GM12872 (cell line): ENCODE results near the gene SCFD2.

Experiments used
- CTCF ChIP-seq: IDR thresholded peaks from 3 replicates; pipeline ENCODE4 v1.5.1; 2011; ENCODE audit warnings: low read depth, mild to moderate bottlenecking, low read length, moderate library complexity; ENCODE audit not compliant: insufficient read depth

Gene SCFD2

GRCh38 chr4:53003959-53004358 lies 361.9 kb downstream of the SCFD2 start:
- no peak for TF ChIP-seq CTCF

- no peak for TF ChIP-seq CTCF
These were observed 365.3 kb downstream of the SCFD2 start for GRCh38 chr4:53000560-53000959.

GRCh38 chr4:52999626-53000025 lies 366.2 kb downstream of the SCFD2 start:
- TF ChIP-seq CTCF: no peak

GRCh38 chr4:52998413-52998812 lies 367.4 kb downstream of the SCFD2 start:
- TF ChIP-seq CTCF: no peak

- no peak for TF ChIP-seq CTCF
These were observed 368.8 kb downstream of the SCFD2 start for GRCh38 chr4:52997132-52997416.

GRCh38 chr4:52996261-52997131 lies 369.4 kb downstream of the SCFD2 start:
- TF ChIP-seq CTCF: no peak

GRCh38 chr4:52995360-52996030 lies 370.4 kb downstream of the SCFD2 start:
- TF ChIP-seq CTCF: no peak
